ENCODE data around the gene CREB3L1. TPM values are rescaled to one million over a fixed set of nuclear protein-coding genes. Genes with fewer than 3 reads are reported as not detected.
A peak's percentile ranks its signal among the peaks of the same experiment; 100 is the strongest.

Gene CREB3L1
- total and polyA plus RNA-seq, 4 donors = 16.8 to 54.0 (median 36.8) TPM

DNA sequence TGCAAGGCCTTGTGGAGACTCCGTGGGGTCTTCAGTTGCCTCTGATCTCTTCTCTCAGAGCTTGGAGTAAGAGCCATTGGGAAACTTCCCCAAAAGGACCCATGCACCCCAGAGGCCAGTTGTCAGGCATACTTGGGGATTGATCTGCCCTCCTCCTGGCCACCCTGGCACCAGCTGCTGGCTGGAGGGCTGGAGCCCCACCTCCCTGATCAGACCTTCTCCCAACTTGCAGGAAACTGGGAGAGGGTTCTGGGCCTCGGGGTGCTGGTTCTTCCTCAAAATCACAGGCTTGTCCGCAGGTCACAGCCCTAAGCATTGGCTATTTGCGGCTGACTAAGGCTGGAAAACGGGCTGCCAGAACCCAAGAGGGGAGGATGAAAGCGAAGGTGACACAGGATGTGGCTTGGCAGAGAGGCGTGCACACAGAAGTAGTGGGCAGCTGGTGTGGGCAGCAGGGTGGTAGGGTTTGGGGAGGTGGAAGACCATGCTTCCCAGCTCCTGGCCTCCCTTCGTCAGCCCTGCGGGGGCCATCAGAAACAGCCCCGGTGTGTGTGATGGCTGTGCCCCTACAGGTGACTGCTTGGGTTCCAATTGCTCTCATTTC, 68.5 kb downstream of the CREB3L1 start:
- H3K9ac ChIP-seq (ENCODE audit: insufficient read depth in 1 of 2, low read length in 2 of 2) = peak overlapping the region in 1 of 2 donors; percentile 47
- peaks cover 0 to 5% (median 0%) of the 10 kb centered on the region in 3 donors for H3K27me3 ChIP-seq (ENCODE audit: control insufficient read depth in 3 of 3, insufficient read depth in 3 of 3, low read length in 2 of 3)
- H3K36me3 ChIP-seq (ENCODE audit: control insufficient read depth in 4 of 4, insufficient read depth in 4 of 4, low read length in 4 of 4) = no peaks in the 10 kb centered on the region
- peaks cover 4 to 41% (median 20%) of the 10 kb centered on the region in 5 donors for H3K4me1 ChIP-seq (ENCODE audit: control insufficient read depth in 5 of 5, insufficient read depth in 5 of 5, low read length in 5 of 5)
- DNase-seq (no peak), ATAC-seq (ENCODE audit: insufficient read depth, low FRiP score) (no peak)
- H3K27ac ChIP-seq (ENCODE audit: low read depth in 1 of 2, low read length in 1 of 2) = peak overlapping the region; percentile 26 to 66
- no peak for TF ChIP-seq CTCF (IDR thresholded peaks at IDR 0.05; ENCODE audit: control extremely low read depth, extremely low read depth)
- H3K4me3 ChIP-seq = peak overlapping the region; percentile 30
- WGBS, 2 donors = 20 to 44% methylated on average over 10 of the region's 10 CpGs
- H3K9me3 ChIP-seq (ENCODE audit: control insufficient read depth in 4 of 4, insufficient read depth in 3 of 4, low read length in 3 of 4) = no peaks in the 10 kb centered on the region

DNA sequence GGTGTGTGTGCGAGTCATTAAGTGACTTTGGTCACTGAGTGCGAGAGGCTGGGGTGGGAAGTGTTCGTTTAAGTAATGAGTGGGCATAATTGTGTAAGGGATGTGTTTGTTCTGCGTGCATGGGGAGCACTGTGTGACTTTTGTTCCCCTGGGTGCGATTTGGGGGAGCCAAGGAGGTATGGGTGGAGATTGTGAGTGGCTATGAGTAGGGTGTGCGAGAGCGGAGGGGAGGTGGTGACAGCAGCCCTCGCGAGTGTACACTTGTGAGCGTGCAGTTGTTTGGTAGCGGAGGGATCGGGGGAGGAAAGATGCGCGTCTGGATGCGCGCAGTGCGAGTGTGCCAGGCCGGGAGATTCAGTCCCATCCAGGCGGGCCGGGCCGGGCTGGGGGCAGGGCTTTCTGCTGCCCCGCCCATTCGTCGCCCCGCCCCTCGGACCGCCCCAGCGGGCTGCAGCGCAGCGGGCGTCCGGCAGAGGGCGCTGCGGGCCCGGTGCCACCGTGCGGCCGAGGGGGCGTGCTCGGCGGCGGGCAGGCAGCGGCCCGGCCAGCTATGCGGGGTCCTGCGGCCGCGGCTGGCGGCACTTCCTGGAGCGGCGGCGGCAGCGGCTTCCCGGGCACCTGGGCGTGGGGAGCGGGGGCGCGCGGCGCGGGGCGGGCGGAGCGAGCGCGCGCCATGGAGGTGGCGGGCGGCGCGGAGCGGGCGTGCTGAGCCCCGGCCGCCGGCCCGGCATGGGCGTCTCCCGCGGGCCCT, 69.6 kb downstream of the CREB3L1 start, which contains the start of gene DGKZ:
DGKZ (plus strand) TSS at position 578 of the 751 bp plus-strand sequence. CDS start 197 bp downstream, outside the sequence.
- Histone ChIP-seq H3K27ac (ENCODE audit: low read depth in 1 of 2, low read length in 1 of 2) (peak within 1 kb of the TSS; percentile 41 to 76), H3K36me3 (ENCODE audit: control insufficient read depth in 4 of 4, insufficient read depth in 4 of 4, low read length in 4 of 4) (no peaks in the 10 kb centered on the region), H3K9ac (ENCODE audit: insufficient read depth in 1 of 2, low read length in 2 of 2) (peak within 1 kb of the TSS in 1 of 2 donors; percentile 47), H3K27me3 (ENCODE audit: control insufficient read depth in 3 of 3, insufficient read depth in 3 of 3, low read length in 2 of 3) (peaks cover 0 to 5% (median 0%) of the 10 kb centered on the region in 3 donors), H3K9me3 (ENCODE audit: control insufficient read depth in 4 of 4, insufficient read depth in 3 of 4, low read length in 3 of 4) (no peaks in the 10 kb centered on the region), H3K4me3 (peak within 1 kb of the TSS; percentile 67), H3K4me1 (ENCODE audit: control insufficient read depth in 5 of 5, insufficient read depth in 5 of 5, low read length in 5 of 5) (peaks cover 4 to 36% (median 20%) of the 10 kb centered on the region in 5 donors)
- peak; percentile 76 for TF ChIP-seq CTCF (IDR thresholded peaks at IDR 0.05; ENCODE audit: control extremely low read depth, extremely low read depth)
- DNase-seq (peak; percentile 82 to 91 (median 90)), ATAC-seq (ENCODE audit: insufficient read depth, low FRiP score) (peak; percentile 92)
- WGBS, 2 donors = 3 to 7% methylated on average over 34 to 80 of the region's 80 CpGs

GRCh38 chr11:46347637-46348311, 70.3 kb downstream of the CREB3L1 start:
- H3K4me1 ChIP-seq (ENCODE audit: control insufficient read depth in 5 of 5, insufficient read depth in 5 of 5, low read length in 5 of 5) = peaks cover 3 to 29% (median 16%) of the 10 kb centered on the region in 5 donors
- H3K36me3 ChIP-seq (ENCODE audit: control insufficient read depth in 4 of 4, insufficient read depth in 4 of 4, low read length in 4 of 4) = peaks cover 0 to 1% (median 0%) of the 10 kb centered on the region in 4 donors
- H3K9me3 ChIP-seq (ENCODE audit: control insufficient read depth in 4 of 4, insufficient read depth in 3 of 4, low read length in 3 of 4) = no peaks in the 10 kb centered on the region
- 2 to 17% methylated on average over 61 to 63 of the region's 63 CpGs for WGBS, 2 donors
- H3K27ac ChIP-seq (ENCODE audit: low read depth in 1 of 2, low read length in 1 of 2) = peak overlapping the region; percentile 41 to 76
- peaks cover 0 to 5% (median 0%) of the 10 kb centered on the region in 3 donors for H3K27me3 ChIP-seq (ENCODE audit: control insufficient read depth in 3 of 3, insufficient read depth in 3 of 3, low read length in 2 of 3)
- H3K9ac ChIP-seq (ENCODE audit: insufficient read depth in 1 of 2, low read length in 2 of 2) = peak overlapping the region in 1 of 2 donors; percentile 47
- ATAC-seq (ENCODE audit: insufficient read depth, low FRiP score) = no peak
- no peak for DNase-seq
- TF ChIP-seq CTCF (IDR thresholded peaks at IDR 0.05; ENCODE audit: control extremely low read depth, extremely low read depth) = no peak
- peak overlapping the region; percentile 67 for H3K4me3 ChIP-seq

Measured in lung (tissue), 12 donors.